GM18907 (cell line): Measurements from ENCODE around the gene OSBPL5.

ENCODE experiments used
- ATAC-seq: cut with Tn5 transposase; IDR thresholded peaks from one replicate; pipeline ENCODE4 v1.9.1; 2021; ENCODE audit warnings: mild to moderate bottlenecking, moderate library complexity; ENCODE audit not compliant: unreplicated experiment

The OSBPL5 gene

GRCh38 chr11:3165152-3165705 is at the start of gene OSBPL5:
Gene OSBPL5 (minus strand): TSS chr11:3165310. CDS start chr11:3129148, 36,162 bp downstream.
- ATAC-seq: no peak

- no peak for ATAC-seq
These were observed 49.2 kb upstream of the OSBPL5 start for GRCh38 chr11:3214420-3214699.

GRCh38 chr11:3213659-3214419 is 48.7 kb upstream of the OSBPL5 start:
- no peak for ATAC-seq

- ATAC-seq: no peak
These were observed 43.2 kb upstream of the OSBPL5 start for GRCh38 chr11:3208272-3208671.

GRCh38 chr11:3207526-3208189 is 42.5 kb upstream of the OSBPL5 start:
- ATAC-seq: no peak

GRCh38 chr11:3206922-3207204 is 41.8 kb upstream of the OSBPL5 start:
- ATAC-seq: no peak

- ATAC-seq: no peak
These were observed 41.2 kb upstream of the OSBPL5 start for GRCh38 chr11:3206156-3206921.

GRCh38 chr11:3205261-3206155 is 40.4 kb upstream of the OSBPL5 start:
- no peak for ATAC-seq

- no peak for ATAC-seq
These were observed 39.3 kb upstream of the OSBPL5 start for GRCh38 chr11:3204141-3205015.

GRCh38 chr11:3203221-3204043 is 38.3 kb upstream of the OSBPL5 start:
- ATAC-seq: no peak

- ATAC-seq: no peak
These were observed 37.6 kb upstream of the OSBPL5 start for GRCh38 chr11:3202759-3203158.

- ATAC-seq: no peak
These were observed 37.2 kb upstream of the OSBPL5 start for GRCh38 chr11:3202305-3202704.

GRCh38 chr11:3201677-3202181 is 36.6 kb upstream of the OSBPL5 start:
- no peak for ATAC-seq

GRCh38 chr11:3201112-3201581 is 36.0 kb upstream of the OSBPL5 start:
- ATAC-seq: no peak

GRCh38 chr11:3200388-3201111 is 35.4 kb upstream of the OSBPL5 start:
- ATAC-seq: no peak

GRCh38 chr11:3199537-3200295 is 34.6 kb upstream of the OSBPL5 start:
- no peak for ATAC-seq

GRCh38 chr11:3198815-3199214 is 33.7 kb upstream of the OSBPL5 start:
- no peak for ATAC-seq
